Spleen (tissue), 7 donors: ENCODE results near the gene CRYL1.

Source experiments
- POLR2A ChIP-seq, 3 donors: fragments of 450-650 bp; IDR thresholded peaks; one replicate each; pipeline ENCODE4 v1.5.1; 2017; ENCODE audit warnings: antibody characterized with exemption in 3 of 3, mild to moderate bottlenecking in 1 of 3
- POLR2AphosphoS5 ChIP-seq, 3 donors: sonication (generic); formaldehyde crosslinking; IDR thresholded peaks; one replicate each; pipeline ENCODE4 v1.5.1; 2017; ENCODE audit warnings: antibody characterized with exemption in 3 of 3
- TF ChIP-seq, protein P1 (sequence below), 11 experiments: fragments of 200-600 bp in 7 of 11; fragments of 450-650 bp in 4 of 11; sonication (generic) in 4 of 11; IDR thresholded peaks in 8 of 11; conservative IDR thresholded peaks in 3 of 11; 1 replicate in 7 of 11; 2 replicates in 4 of 11; pipeline versions ENCODE4 v1.4.0 to v1.8.0; 2016 to 2021; ENCODE audit warnings: antibody characterized with exemption in 11 of 11, inconsistent platforms in 4 of 11, mild to moderate bottlenecking in 1 of 11
- donor health status: DM: no; HTN: no; CAD: no; lungs with moderate emphysema.
- donor health status: DM: no; HTN: no; CAD: no.
- donor health status: DM: no; HTN: no; CAD: no.

- TF ChIP-seq, protein P1, sequence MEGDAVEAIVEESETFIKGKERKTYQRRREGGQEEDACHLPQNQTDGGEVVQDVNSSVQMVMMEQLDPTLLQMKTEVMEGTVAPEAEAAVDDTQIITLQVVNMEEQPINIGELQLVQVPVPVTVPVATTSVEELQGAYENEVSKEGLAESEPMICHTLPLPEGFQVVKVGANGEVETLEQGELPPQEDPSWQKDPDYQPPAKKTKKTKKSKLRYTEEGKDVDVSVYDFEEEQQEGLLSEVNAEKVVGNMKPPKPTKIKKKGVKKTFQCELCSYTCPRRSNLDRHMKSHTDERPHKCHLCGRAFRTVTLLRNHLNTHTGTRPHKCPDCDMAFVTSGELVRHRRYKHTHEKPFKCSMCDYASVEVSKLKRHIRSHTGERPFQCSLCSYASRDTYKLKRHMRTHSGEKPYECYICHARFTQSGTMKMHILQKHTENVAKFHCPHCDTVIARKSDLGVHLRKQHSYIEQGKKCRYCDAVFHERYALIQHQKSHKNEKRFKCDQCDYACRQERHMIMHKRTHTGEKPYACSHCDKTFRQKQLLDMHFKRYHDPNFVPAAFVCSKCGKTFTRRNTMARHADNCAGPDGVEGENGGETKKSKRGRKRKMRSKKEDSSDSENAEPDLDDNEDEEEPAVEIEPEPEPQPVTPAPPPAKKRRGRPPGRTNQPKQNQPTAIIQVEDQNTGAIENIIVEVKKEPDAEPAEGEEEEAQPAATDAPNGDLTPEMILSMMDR (IDR thresholded peaks at IDR 0.05 in 8 of 11, conservative IDR thresholded peaks at IDR 0.05 in 3 of 11): no peak
- TF ChIP-seq POLR2A (IDR thresholded peaks at IDR 0.05): no peak
- no peak for TF ChIP-seq POLR2AphosphoS5 (IDR thresholded peaks at IDR 0.05)
These were observed 1.0 kb upstream of the CRYL1 start for GRCh38 chr13:20526664-20527063.
